Measurements from ENCODE around the gene GTF2B. TPM values are rescaled to one million over a fixed set of nuclear protein-coding genes. Genes with fewer than 3 reads are reported as not detected.
"Not testable (repeated sequence)": the region's sequence is repeated elsewhere in the genome, so short reads cannot be mapped to it uniquely, and the experiment has no call there.

Gene GTF2B
- total and polyA plus RNA-seq, 3 donors from 2014 or later = 25.1 to 32.5 (median 30.1) TPM

DNA sequence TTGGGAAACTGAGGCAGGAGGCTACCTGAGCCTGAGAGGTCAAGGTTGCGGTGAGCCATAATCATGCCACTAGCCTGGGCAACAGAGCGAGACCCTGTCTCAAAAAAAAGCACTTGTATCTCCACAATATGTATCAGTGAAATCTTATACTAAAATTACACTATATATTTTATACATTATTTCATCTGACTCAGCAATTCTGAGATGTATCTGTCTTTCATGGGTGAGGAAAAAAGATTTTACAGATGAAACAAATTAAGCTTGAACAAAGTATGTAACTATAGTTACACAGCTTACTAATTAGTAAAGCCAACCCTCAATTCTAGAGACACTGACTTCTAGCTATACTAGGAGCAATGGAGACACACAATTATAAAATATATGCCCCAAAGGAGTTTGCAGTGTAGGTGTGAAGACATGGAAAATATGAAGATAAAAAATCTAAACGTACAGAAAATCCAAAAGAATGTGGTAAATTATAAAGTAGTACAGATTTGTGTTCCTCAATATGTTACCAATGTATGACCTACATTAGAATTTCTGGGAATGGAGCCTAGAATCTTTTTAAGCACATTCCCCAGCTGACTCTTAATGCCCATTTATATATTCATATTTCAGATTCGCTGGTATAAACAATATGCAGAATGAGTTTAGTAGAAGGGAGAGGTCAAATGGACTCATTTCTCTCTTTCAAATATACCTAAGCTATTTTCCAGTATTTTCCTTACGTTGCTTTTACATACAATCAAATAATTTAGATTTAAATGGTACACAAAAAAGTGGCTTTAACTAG lies 14.6 kb downstream of the GTF2B start:
- Histone ChIP-seq H3K36me3 (ENCODE audit: low read depth, missing control alignments) (no peaks in the 10 kb centered on the region), H3K9me3 (no peaks in the 10 kb centered on the region), H3K27ac (no peak overlapping the region), H3K4me3 (no peak overlapping the region), H3K27me3 (no peaks in the 10 kb centered on the region), H3K4me1 (peaks cover 7% of the 10 kb centered on the region)
- DNase-seq = no peak
- 70 to 72% methylated on average over 5 of the region's 5 CpGs for WGBS, 2 donors
- no peak for TF ChIP-seq POLR2A (IDR thresholded peaks at IDR 0.05)
- TF ChIP-seq, protein P1, sequence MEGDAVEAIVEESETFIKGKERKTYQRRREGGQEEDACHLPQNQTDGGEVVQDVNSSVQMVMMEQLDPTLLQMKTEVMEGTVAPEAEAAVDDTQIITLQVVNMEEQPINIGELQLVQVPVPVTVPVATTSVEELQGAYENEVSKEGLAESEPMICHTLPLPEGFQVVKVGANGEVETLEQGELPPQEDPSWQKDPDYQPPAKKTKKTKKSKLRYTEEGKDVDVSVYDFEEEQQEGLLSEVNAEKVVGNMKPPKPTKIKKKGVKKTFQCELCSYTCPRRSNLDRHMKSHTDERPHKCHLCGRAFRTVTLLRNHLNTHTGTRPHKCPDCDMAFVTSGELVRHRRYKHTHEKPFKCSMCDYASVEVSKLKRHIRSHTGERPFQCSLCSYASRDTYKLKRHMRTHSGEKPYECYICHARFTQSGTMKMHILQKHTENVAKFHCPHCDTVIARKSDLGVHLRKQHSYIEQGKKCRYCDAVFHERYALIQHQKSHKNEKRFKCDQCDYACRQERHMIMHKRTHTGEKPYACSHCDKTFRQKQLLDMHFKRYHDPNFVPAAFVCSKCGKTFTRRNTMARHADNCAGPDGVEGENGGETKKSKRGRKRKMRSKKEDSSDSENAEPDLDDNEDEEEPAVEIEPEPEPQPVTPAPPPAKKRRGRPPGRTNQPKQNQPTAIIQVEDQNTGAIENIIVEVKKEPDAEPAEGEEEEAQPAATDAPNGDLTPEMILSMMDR (IDR thresholded peaks at IDR 0.05) = no peak
- intact Hi-C loops (cut with DNase I; ENCODE audit: low total_unique reads) = loop anchor here (10.0 kb wide), 1 partner anchor 222 kb away; no protein-coding TSS in a partner anchor

DNA sequence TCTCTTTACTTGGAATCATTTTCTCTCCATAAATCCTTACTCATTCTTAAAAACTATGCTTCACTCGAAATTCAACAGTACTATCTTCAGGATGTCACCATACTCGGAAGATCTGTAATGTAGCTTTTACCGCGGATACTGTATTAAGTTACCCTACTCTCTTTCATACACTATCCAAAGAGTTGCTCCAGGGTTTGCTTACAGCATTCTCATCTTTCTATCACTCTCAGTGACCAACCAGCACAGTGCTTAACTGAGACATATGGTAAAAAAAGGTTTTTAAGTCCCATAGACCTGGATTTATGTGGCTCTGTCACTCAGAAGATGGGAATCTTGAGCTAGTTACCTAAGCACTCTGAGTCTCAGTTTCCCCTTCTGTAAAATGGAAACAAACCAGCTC lies 15.8 kb downstream of the GTF2B start:
- Histone ChIP-seq H3K36me3 (ENCODE audit: low read depth, missing control alignments) (no peaks in the 10 kb centered on the region), H3K27me3 (no peaks in the 10 kb centered on the region), H3K4me1 (peaks cover 7% of the 10 kb centered on the region), H3K9me3 (no peaks in the 10 kb centered on the region), H3K4me3 (no peak overlapping the region), H3K27ac (no peak overlapping the region)
- TF ChIP-seq, protein P1 (IDR thresholded peaks at IDR 0.05) = no peak
- TF ChIP-seq POLR2A (IDR thresholded peaks at IDR 0.05) = no peak
- intact Hi-C loops (cut with DNase I; ENCODE audit: low total_unique reads) = loop anchor here (10.0 kb wide), 1 partner anchor 221 kb away; no protein-coding TSS in a partner anchor
- DNase-seq = no peak
- 85 to 91% methylated on average over 4 of the region's 4 CpGs for WGBS, 2 donors

DNA sequence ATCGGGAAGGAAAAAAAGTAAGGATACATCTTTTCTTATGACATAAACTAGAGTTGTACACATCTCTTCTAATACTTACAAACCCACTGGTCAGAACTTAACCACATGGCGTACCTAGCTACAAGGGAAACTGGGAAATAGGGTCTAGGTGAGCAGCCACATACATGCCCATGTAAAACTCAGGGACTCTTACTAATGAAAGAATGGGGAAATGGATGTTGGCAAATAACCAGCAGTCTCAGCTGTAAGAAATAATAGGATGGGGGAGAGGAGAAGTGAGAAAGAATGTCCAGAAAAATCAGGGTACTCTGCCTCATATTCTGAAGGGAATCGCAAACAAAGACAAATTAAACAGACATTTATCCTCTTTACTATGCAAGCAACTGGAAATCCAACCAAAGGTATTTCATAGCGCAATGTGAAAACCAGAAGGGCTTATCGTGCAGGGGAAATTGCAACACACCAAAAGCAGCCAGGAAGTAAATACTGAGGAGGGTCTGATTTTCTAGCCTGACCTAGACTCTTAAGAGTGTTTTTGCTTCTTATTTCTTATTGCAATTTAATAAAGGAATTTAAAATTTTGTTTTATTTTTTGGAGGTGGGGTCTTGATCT lies 17.5 kb downstream of the GTF2B start:
- intact Hi-C loops (cut with DNase I; ENCODE audit: low total_unique reads) = loop anchor here (10.0 kb wide), 1 partner anchor 219 kb away; no protein-coding TSS in a partner anchor
- Histone ChIP-seq H3K4me3 (no peak overlapping the region), H3K9me3 (no peaks in the 10 kb centered on the region), H3K27me3 (no peaks in the 10 kb centered on the region), H3K4me1 (peaks cover 7% of the 10 kb centered on the region), H3K36me3 (ENCODE audit: low read depth, missing control alignments) (no peaks in the 10 kb centered on the region), H3K27ac (no peak overlapping the region)
- 73 to 75% methylated on average over 5 of the region's 5 CpGs for WGBS, 2 donors
- no peak for DNase-seq
- no peak for TF ChIP-seq POLR2A (IDR thresholded peaks at IDR 0.05)
- TF ChIP-seq, protein P1 (IDR thresholded peaks at IDR 0.05) = no peak

DNA sequence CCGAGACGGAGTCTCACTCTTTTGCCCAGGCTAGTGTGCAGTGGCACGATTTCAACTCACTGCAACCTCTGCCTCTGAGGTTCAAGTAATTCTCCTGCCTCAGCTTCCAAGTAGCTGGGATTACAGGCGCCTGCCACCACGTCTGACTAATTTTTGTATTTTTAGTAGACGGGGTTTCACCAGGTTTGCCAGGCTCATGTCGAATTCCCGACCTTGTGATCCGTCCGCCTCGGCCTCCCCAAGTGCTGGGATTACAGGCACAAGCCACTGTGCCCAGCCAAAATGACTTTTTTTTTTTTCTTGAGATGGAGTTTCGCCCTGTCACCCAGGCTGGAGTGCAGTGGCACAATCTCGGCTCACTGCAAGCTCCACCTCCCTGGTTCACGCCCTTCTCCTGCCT lies 21.7 kb downstream of the GTF2B start:
- H3K4me1 ChIP-seq; H3K4me3 ChIP-seq; H3K36me3 ChIP-seq (ENCODE audit: low read depth, missing control alignments); H3K27ac ChIP-seq; H3K9me3 ChIP-seq; DNase-seq; H3K27me3 ChIP-seq: not testable (repeated sequence)
- 94% methylated on average over 14 of the region's 14 CpGs for WGBS, 2 donors
- intact Hi-C loops (cut with DNase I; ENCODE audit: low total_unique reads) = loop anchor here (10.0 kb wide), 1 partner anchor 215 kb away; no protein-coding TSS in a partner anchor

DNA sequence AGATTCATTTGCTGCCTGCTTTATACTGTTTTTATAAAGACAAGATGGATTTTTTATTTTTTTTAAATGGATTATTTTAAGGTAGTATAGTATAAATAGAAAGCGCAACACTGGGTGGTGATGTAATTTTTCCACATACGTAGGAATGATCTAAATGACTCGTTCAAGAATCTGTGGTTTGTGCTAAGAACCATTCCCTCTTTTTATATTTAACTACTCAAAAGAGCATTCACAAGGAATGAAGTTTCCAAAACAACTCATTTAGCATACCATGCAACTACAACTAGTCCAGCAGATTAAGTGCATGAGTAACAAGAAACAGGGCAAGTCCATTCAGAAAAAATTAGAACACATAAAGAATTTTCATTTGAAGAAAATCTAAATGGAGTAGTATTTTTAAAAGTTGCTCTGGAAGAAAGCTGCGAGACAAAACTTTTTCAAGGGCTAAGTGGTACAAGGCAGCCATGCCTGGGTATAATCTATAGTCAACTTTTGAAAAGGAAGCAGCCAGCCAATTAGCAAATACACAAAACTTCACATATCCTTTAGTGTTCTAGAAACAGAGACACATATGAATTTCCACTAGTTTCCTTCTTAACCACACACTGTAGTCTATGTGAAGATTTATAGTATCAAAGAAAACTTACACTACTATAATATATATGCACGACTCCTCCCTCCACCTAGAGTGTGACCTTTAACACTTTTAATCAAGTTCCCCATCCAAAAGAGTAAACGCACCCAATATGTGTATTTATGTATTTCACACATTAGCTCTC lies 23.4 kb downstream of the GTF2B start:
- no peak for TF ChIP-seq POLR2A (IDR thresholded peaks at IDR 0.05)
- TF ChIP-seq, protein P1 (IDR thresholded peaks at IDR 0.05) = no peak
- no peaks in the 10 kb centered on the region for H3K27me3 ChIP-seq
- H3K4me3 ChIP-seq = no peak overlapping the region
- no peaks in the 10 kb centered on the region for H3K9me3 ChIP-seq
- H3K27ac ChIP-seq = no peak overlapping the region
- DNase-seq = no peak
- WGBS, 2 donors = 64 to 76% methylated on average over 6 of the region's 6 CpGs
- H3K4me1 ChIP-seq = no peaks in the 10 kb centered on the region
- intact Hi-C loops (cut with DNase I; ENCODE audit: low total_unique reads) = no loop called here
- no peaks in the 10 kb centered on the region for H3K36me3 ChIP-seq (ENCODE audit: low read depth, missing control alignments)
